Endometrium (tissue), 2 donors: ENCODE results near the gene ZC3H12A.

Experiments
- FAIRE-seq: peaks from 2 replicates; lab custom pipeline; 2012; peaks lifted over from hg19 to GRCh38; lab: Jason Lieb, UNC
- donor health status: control.
- donor health status: control.

ZC3H12A gene

GRCh38 chr1:37455516-37455915 is 18.9 kb upstream of the ZC3H12A start:
- no peak for FAIRE-seq

GRCh38 chr1:37456614-37457013 is 17.8 kb upstream of the ZC3H12A start:
- FAIRE-seq, result no peak

- FAIRE-seq, result no peak
These were observed 15.8 kb upstream of the ZC3H12A start for GRCh38 chr1:37458551-37458950.

GRCh38 chr1:37461698-37462436 is 12.5 kb upstream of the ZC3H12A start:
- FAIRE-seq, result no peak

GRCh38 chr1:37464443-37464842 is 9.9 kb upstream of the ZC3H12A start:
- no peak for FAIRE-seq

- FAIRE-seq, result no peak
These were observed 8.5 kb upstream of the ZC3H12A start for GRCh38 chr1:37465593-37466517.

- no peak for FAIRE-seq
These were observed 6.3 kb upstream of the ZC3H12A start for GRCh38 chr1:37468037-37468436.

GRCh38 chr1:37469386-37469785 is 5.0 kb upstream of the ZC3H12A start:
- FAIRE-seq, result no peak

GRCh38 chr1:37471345-37472231 is 2.8 kb upstream of the ZC3H12A start:
- no peak for FAIRE-seq

- no peak for FAIRE-seq
These were observed 2.1 kb upstream of the ZC3H12A start for GRCh38 chr1:37472281-37472680.

GRCh38 chr1:37472994-37473393 is 1.4 kb upstream of the ZC3H12A start:
- FAIRE-seq, result no peak

GRCh38 chr1:37473431-37474045 is 842 bp upstream of the ZC3H12A start:
- no peak for FAIRE-seq

- no peak for FAIRE-seq
These were observed 458 bp downstream of the ZC3H12A start for GRCh38 chr1:37474697-37475379.

GRCh38 chr1:37475380-37476086 is 1.2 kb downstream of the ZC3H12A start:
- FAIRE-seq, result no peak

- no peak for FAIRE-seq
These were observed 1.7 kb downstream of the ZC3H12A start for GRCh38 chr1:37476087-37476452.

GRCh38 chr1:37476460-37477197 is 2.2 kb downstream of the ZC3H12A start:
- FAIRE-seq, result no peak

GRCh38 chr1:37477198-37477931 is 3.0 kb downstream of the ZC3H12A start:
- FAIRE-seq, result no peak

GRCh38 chr1:37477946-37478345 is 3.6 kb downstream of the ZC3H12A start:
- no peak for FAIRE-seq

- FAIRE-seq, result no peak
These were observed 4.1 kb downstream of the ZC3H12A start for GRCh38 chr1:37478451-37478881.
